Small intestine (tissue), 7 donors: Measurements from ENCODE around the gene KCTD2. TPM values are rescaled to one million over a fixed set of nuclear protein-coding genes. Genes with fewer than 3 reads are reported as not detected.

Source experiments
- DNase-seq, 2 donors: peaks; one replicate each; pipeline versions ENCODE4 v3.0.0 to v3.0.0-alpha.2; 2013
- FAIRE-seq: peaks from 2 replicates; lab custom pipeline; 2012; peaks lifted over from hg19 to GRCh38; lab: Jason Lieb, UNC
- H3K27ac ChIP-seq, 3 donors: one replicate each; pipeline ENCODE4 v1.5.1; 2013; ENCODE audit warnings: low read length in 2 of 3, mild to moderate bottlenecking in 2 of 3, control low read depth in 1 of 3, inconsistent platforms in 1 of 3, low read depth in 1 of 3, moderate library complexity in 1 of 3
- H3K27me3 ChIP-seq, 3 donors: one replicate each; pipeline ENCODE4 v1.6.1; 2013; ENCODE audit warnings: low read length in 3 of 3, inconsistent platforms in 1 of 3; ENCODE audit not compliant: control insufficient read depth in 3 of 3, insufficient read depth in 3 of 3
- H3K36me3 ChIP-seq, 3 donors: one replicate each; pipeline ENCODE4 v1.6.1; 2013; ENCODE audit warnings: low read length in 3 of 3, inconsistent platforms in 1 of 3, low read depth in 1 of 3, mild to moderate bottlenecking in 1 of 3, moderate library complexity in 1 of 3; ENCODE audit not compliant: control insufficient read depth in 3 of 3, insufficient read depth in 2 of 3
- H3K4me1 ChIP-seq, 3 donors: one replicate each; pipeline ENCODE4 v1.6.1; 2013; ENCODE audit warnings: low read length in 2 of 3, inconsistent platforms in 1 of 3, low read depth in 1 of 3, mild to moderate bottlenecking in 1 of 3, moderate library complexity in 1 of 3; ENCODE audit not compliant: control insufficient read depth in 3 of 3, insufficient read depth in 2 of 3
- H3K4me3 ChIP-seq, 3 donors: one replicate each; pipeline ENCODE4 v1.5.1; 2013; ENCODE audit warnings: low read length in 3 of 3, control low read depth in 1 of 3, inconsistent platforms in 1 of 3, low read depth in 1 of 3, mild to moderate bottlenecking in 1 of 3, moderate library complexity in 1 of 3
- H3K9me3 ChIP-seq, 2 donors: one replicate each; pipeline ENCODE4 v1.6.1; 2013; ENCODE audit warnings: low read depth in 1 of 2, low read length in 1 of 2; ENCODE audit not compliant: control insufficient read depth in 2 of 2, insufficient read depth in 1 of 2
- WGBS, 3 donors: extraction: QIAGEN DNeasy Blood & Tissue Kit; methylation state at CpG; one replicate each; pipeline ENCODE4 v1.1.7; 2013; 5-methylcytosine and 5-hydroxymethylcytosine counted together
- polyA plus RNA-seq, 4 donors: library from polyadenylated mRNA; stranded (reverse) in 3 of 4; unstranded in 1 of 4; fragments of 200-250 nt in 3 of 4; fragments of 120-200 nt in 1 of 4; gene quantifications; one replicate each; pipeline versions ENCODE4 v1.2.1 to v1.2.3, GENCODE V29; 2013
- donor health status: healthy with polysubstance abuse.
- donor health status: control.
- donor health status: control.
- donor health status: Bipolar disorder and iron deficiency.
- donor health status: healthy.

Gene KCTD2
- polyA plus RNA-seq, 4 donors = 12.3 to 18.0 (median 13.7) TPM

- Histone ChIP-seq H3K27ac (no peak overlapping the region), H3K36me3 (peaks cover 4 to 79% (median 24%) of the 10 kb centered on the region in 3 donors), H3K27me3 (no peaks in the 10 kb centered on the region), H3K4me3 (no peak overlapping the region), H3K4me1 (peaks cover 0 to 14% (median 0%) of the 10 kb centered on the region in 3 donors), H3K9me3 (no peaks in the 10 kb centered on the region)
- WGBS, 3 donors = 95 to 97% (median 97%) methylated on average over 28 to 31 of the region's 31 CpGs
- FAIRE-seq = no peak
- DNase-seq = no peak
These were observed 53.0 kb downstream of the KCTD2 start for GRCh38 chr17:75099881-75100595.

GRCh38 chr17:75102385-75102821, 55.4 kb downstream of the KCTD2 start:
- FAIRE-seq = no peak
- H3K27me3 ChIP-seq = no peaks in the 10 kb centered on the region
- 61 to 72% (median 68%) methylated on average over 12 of the region's 12 CpGs for WGBS, 3 donors
- no peaks in the 10 kb centered on the region for H3K9me3 ChIP-seq
- H3K4me3 ChIP-seq = no peak overlapping the region
- peaks cover 4 to 84% (median 24%) of the 10 kb centered on the region in 3 donors for H3K36me3 ChIP-seq
- DNase-seq = no peak
- H3K4me1 ChIP-seq = no peaks in the 10 kb centered on the region
- no peak overlapping the region for H3K27ac ChIP-seq

- FAIRE-seq (no peak), DNase-seq (no peak)
- Histone ChIP-seq H3K9me3 (no peaks in the 10 kb centered on the region), H3K36me3 (peaks cover 4 to 69% (median 23%) of the 10 kb centered on the region in 3 donors), H3K4me3 (no peak overlapping the region), H3K4me1 (peaks cover 0 to 2% (median 0%) of the 10 kb centered on the region in 3 donors), H3K27ac (no peak overlapping the region), H3K27me3 (no peaks in the 10 kb centered on the region)
- 88 to 92% (median 88%) methylated on average over 13 to 14 of the region's 14 CpGs for WGBS, 3 donors
These were observed 56.9 kb downstream of the KCTD2 start for GRCh38 chr17:75103601-75104554.

- H3K27ac ChIP-seq = no peak overlapping the region
- H3K36me3 ChIP-seq = peaks cover 2 to 54% (median 12%) of the 10 kb centered on the region in 3 donors
- H3K4me1 ChIP-seq = peaks cover 0 to 10% (median 3%) of the 10 kb centered on the region in 3 donors
- no peaks in the 10 kb centered on the region for H3K27me3 ChIP-seq
- H3K4me3 ChIP-seq = no peak overlapping the region
- WGBS, 3 donors = 47 to 58% (median 56%) methylated on average over 20 of the region's 20 CpGs
- FAIRE-seq (no peak), DNase-seq (peak; percentile 68 to 79)
- no peaks in the 10 kb centered on the region for H3K9me3 ChIP-seq
These were observed 58.4 kb downstream of the KCTD2 start for GRCh38 chr17:75105126-75106080.

- H3K9me3 ChIP-seq = no peaks in the 10 kb centered on the region
- WGBS, 3 donors = 81 to 97% (median 82%) methylated on average over 2 of the region's 2 CpGs
- no peak for FAIRE-seq
- peaks cover 0 to 38% (median 12%) of the 10 kb centered on the region in 3 donors for H3K36me3 ChIP-seq
- peaks cover 0 to 15% (median 3%) of the 10 kb centered on the region in 3 donors for H3K4me1 ChIP-seq
- H3K27ac ChIP-seq = no peak overlapping the region
- no peak for DNase-seq
- H3K4me3 ChIP-seq = no peak overlapping the region
- H3K27me3 ChIP-seq = no peaks in the 10 kb centered on the region
These were observed 61.2 kb downstream of the KCTD2 start for GRCh38 chr17:75108193-75108592.

GRCh38 chr17:75109046-75109406, 62.0 kb downstream of the KCTD2 start:
- Histone ChIP-seq H3K4me1 (peaks cover 0 to 18% (median 3%) of the 10 kb centered on the region in 3 donors), H3K4me3 (peak overlapping the region; percentile 73 to 90 (median 84)), H3K36me3 (peaks cover 0 to 34% (median 8%) of the 10 kb centered on the region in 3 donors), H3K27me3 (no peaks in the 10 kb centered on the region), H3K27ac (no peak overlapping the region), H3K9me3 (no peaks in the 10 kb centered on the region)
- DNase-seq = peak in 1 of 2 donors; percentile 33
- no peak for FAIRE-seq
- 4 to 5% (median 4%) methylated on average over 20 to 22 of the region's 22 CpGs for WGBS, 3 donors

GRCh38 chr17:75109407-75110233, 62.6 kb downstream of the KCTD2 start, which contains the start of gene ARMC7:
Gene ARMC7 (plus strand): TSS chr17:75109969. CDS start chr17:75110289, 320 bp downstream.
- peak; percentile 89 to 94 for DNase-seq
- Histone ChIP-seq H3K4me3 (peak within 1 kb of the TSS; percentile 73 to 90 (median 84)), H3K36me3 (peaks cover 0 to 28% (median 6%) of the 10 kb centered on the region in 3 donors), H3K4me1 (peaks cover 0 to 23% (median 3%) of the 10 kb centered on the region in 3 donors), H3K9me3 (no peaks in the 10 kb centered on the region), H3K27me3 (no peaks in the 10 kb centered on the region), H3K27ac (peak within 1 kb of the TSS; percentile 66 to 85 (median 71))
- 0 to 1% (median 0%) methylated on average over 68 of the region's 68 CpGs for WGBS, 3 donors
- FAIRE-seq = no peak
